GM20431 (cell line): ENCODE data around the gene HS3ST4.
"Not testable (repeated sequence)": the region's sequence is repeated elsewhere in the genome, so short reads cannot be mapped to it uniquely, and the experiment has no call there.

ENCODE experiments used
- in situ Hi-C: fragments of 300-500 bp; cut with MseI, MboI; formaldehyde crosslinking; loops from one replicate; pipeline ENCODE4 v1.15.0; 2020; ENCODE audit warnings: low sequenced_read_pairs; ENCODE audit not compliant: unreplicated experiment

Gene HS3ST4

GRCh38 chr16:25729188-25729915 lies 37.6 kb downstream of the HS3ST4 start:
- in situ Hi-C loops = no loop called here

- in situ Hi-C loops = no loop called here
Observed at GRCh38 chr16:25730396-25730795, 38.6 kb downstream of the HS3ST4 start.

GRCh38 chr16:25734430-25735385 lies 42.9 kb downstream of the HS3ST4 start:
- in situ Hi-C loops = no loop called here

- in situ Hi-C loops = no loop called here
Observed at GRCh38 chr16:25735645-25736044, 43.9 kb downstream of the HS3ST4 start.

- in situ Hi-C loops = no loop called here
Observed at GRCh38 chr16:25747160-25747758, 55.5 kb downstream of the HS3ST4 start.

- in situ Hi-C loops = no loop called here
Observed at GRCh38 chr16:25748092-25748654, 56.4 kb downstream of the HS3ST4 start.

- in situ Hi-C loops = no loop called here
Observed at GRCh38 chr16:25750488-25751216, 58.9 kb downstream of the HS3ST4 start.

GRCh38 chr16:25751230-25751835 lies 59.6 kb downstream of the HS3ST4 start:
- in situ Hi-C loops = no loop called here

- in situ Hi-C loops = no loop called here
Observed at GRCh38 chr16:25764466-25764865, 72.7 kb downstream of the HS3ST4 start.

GRCh38 chr16:25771216-25771615 lies 79.5 kb downstream of the HS3ST4 start:
- in situ Hi-C loops = no loop called here

GRCh38 chr16:25771812-25772568 lies 80.2 kb downstream of the HS3ST4 start:
- in situ Hi-C loops = no loop called here

GRCh38 chr16:25776214-25776613 lies 84.5 kb downstream of the HS3ST4 start:
- in situ Hi-C loops = not testable (repeated sequence)

- in situ Hi-C loops = no loop called here
Observed at GRCh38 chr16:25783226-25783625, 91.5 kb downstream of the HS3ST4 start.

GRCh38 chr16:25785361-25785760 lies 93.6 kb downstream of the HS3ST4 start:
- in situ Hi-C loops = no loop called here

GRCh38 chr16:25786748-25787147 lies 95.0 kb downstream of the HS3ST4 start:
- in situ Hi-C loops = no loop called here

GRCh38 chr16:25788637-25789036 lies 96.9 kb downstream of the HS3ST4 start:
- in situ Hi-C loops = no loop called here

GRCh38 chr16:25796239-25796638 lies 104.5 kb downstream of the HS3ST4 start:
- in situ Hi-C loops = no loop called here

- in situ Hi-C loops = no loop called here
Observed at GRCh38 chr16:25798065-25798464, 106.3 kb downstream of the HS3ST4 start.

- in situ Hi-C loops = no loop called here
Observed at GRCh38 chr16:25799816-25800215, 108.1 kb downstream of the HS3ST4 start.
